ENCODE measurements around the gene NECAP2.
A peak's percentile ranks its signal among the peaks of the same experiment; 100 is the strongest.

Gene NECAP2, protein sequence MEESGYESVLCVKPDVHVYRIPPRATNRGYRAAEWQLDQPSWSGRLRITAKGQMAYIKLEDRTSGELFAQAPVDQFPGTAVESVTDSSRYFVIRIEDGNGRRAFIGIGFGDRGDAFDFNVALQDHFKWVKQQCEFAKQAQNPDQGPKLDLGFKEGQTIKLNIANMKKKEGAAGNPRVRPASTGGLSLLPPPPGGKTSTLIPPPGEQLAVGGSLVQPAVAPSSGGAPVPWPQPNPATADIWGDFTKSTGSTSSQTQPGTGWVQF
- total RNA-seq = 105 to 173 reads per million in 2 donors

DNA sequence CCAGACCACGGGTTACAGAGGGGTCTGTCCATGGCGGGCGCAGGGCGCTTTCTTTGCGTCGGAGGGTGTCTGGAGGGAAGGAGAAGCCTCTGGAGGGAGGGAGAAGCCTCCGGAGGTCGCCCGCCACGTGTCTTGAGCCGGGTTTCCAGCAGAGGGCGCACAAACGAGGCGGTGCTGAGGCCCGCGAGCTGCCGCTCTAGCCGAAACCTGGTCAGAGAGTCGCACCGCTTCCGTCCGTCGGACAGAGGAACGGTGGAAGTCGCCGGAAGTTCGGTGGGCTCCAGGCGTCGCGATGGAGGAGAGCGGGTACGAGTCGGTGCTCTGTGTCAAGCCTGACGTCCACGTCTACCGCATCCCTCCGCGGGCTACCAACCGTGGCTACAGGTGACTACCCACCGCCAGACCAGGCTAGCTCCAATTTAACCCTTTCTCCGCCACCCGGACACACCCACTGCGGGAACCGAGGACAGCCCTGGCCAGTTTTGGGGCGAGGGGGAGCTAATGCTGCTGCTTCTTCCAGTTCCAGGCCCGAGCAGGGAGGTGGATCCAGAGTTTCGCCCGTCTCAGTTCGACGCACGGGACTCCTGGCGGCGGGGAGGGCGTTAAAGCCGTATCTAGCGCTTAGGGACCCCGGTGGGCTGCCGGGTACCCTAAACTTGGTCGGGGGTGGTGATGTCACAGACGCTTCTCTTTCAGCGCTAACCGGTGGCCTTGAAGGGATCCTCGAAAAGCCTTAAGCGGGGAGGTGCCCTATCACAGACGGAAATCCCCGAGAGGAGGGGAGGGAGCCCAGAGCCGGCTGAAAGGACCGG is at the start of gene NECAP2:
Gene NECAP2 (plus strand): TSS at position 255 of the 812 bp plus-strand sequence. CDS start 38 bp downstream, at position 293.
- peak; percentile 97 for DNase-seq

DNA sequence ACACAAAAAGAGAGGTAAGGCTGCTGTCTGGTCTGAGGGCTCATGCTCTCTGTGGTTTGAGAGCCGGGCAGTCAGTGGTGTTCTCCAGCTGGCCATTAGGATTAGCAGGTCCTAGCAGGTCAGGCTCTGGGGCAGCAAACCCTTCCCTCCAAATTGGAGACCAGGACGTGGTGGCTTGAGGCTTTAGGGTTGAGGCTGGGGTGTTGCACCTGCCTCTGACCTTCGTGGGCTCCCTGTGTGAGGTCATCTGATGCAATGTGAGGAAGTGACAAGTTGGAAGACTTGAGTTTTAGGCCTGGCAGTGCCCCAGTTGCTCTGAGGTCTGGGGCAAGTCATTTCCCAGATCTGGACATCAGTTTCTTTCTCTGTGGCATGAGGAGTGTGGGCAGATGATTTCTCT is 49.1 kb upstream of the NECAP2 start:
- DNase-seq = no peak

GRCh38 chr1:16392740-16393569 is 47.6 kb upstream of the NECAP2 start:
- DNase-seq = no peak

DNA sequence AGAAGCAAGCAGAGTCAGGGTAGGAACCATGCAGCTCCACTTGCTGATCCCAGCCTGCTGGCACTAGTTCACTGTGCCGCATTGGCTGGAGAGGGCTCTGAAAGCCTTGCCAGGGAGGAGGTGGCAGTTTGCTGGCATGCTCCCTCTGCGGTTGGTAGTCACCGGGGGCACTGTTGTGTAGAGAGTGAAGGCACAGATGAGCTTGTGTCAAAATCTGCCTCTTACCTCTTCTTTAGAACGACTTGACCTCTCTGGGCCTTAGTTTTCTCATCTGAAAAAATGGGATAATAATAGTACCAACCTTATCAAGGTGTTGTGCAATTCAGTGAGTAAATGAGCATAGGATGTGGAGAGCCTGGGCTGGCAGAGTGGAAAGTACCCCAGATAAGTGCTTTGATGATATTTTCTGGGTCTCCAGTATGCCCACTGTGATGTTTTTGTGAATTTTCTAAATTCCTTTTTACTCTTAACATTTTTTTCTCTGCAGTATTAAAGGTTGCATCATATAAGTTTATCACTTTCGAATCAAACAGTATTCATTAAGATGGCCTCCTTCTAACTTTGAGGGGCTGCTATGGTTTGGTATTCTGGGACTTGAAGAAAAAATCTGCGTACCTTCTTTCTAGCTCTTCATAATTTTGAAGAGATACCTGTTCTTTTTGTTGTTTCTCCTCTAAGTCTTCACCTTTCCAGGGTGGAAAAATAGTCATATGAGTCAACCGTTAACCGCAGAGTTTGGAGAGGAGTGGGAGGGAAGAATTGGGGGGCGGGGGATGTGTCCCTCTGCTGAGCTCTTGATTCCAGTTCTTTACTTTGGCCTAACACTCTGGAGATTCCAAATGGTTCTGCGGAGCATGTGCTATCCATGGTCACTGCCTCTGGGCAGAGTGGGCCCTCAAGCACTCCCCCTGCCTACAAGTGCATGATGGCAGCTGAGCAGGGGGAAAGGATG is 46.7 kb upstream of the NECAP2 start:
- no peak for DNase-seq

DNA sequence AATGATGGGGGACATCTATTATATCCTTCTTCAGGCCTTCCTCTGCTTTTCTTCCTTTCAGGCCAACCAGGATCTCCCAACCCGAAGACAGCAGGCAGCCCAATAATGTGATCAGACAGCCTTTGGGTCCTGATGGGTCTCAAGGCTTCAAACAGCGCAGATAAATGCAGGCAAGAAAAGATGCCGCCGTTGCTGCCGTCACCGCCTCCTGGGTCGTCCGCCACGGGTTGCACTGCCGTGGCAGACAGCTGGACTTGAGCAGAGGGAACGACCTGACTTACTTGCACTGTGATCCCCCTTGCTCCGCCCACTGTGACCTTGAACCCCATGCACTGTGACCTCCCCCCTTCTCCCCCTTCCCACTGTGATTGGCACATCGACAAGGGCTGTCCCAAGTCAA is 45.5 kb upstream of the NECAP2 start:
- no peak for DNase-seq

GRCh38 chr1:16396591-16396990 is 43.9 kb upstream of the NECAP2 start:
- DNase-seq = no peak

- DNase-seq = no peak
These were observed 43.4 kb upstream of the NECAP2 start for GRCh38 chr1:16397120-16397519.

DNA sequence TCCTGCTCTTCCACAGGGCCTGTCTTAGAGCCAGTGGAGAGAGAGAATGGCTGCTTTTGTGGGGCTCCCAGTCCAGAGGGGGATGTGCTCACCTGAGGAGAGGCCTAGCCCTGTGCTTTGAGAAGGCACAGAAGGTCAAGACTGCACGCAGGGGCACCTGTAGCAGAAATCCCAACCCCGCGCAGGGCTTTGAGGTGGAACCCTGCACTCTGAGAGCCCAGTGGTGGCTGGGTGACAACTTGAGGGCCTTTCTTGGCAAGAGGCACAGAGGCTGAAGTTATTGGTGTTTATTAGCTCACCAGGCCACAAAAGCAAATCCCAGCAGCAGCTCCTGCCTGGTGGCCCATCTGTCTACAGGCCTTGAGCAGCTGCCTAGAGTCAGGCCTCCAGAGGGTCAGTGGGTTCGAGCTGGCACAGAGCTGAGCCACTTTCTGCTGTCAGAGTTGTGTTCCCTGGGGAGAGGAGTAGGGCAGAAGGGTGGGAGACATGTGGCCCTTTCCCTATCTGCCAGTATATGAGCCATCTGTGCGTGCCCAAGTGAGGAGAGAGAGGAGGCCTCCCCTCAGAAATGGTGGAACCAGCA is 42.1 kb upstream of the NECAP2 start:
- no peak for DNase-seq

DNA sequence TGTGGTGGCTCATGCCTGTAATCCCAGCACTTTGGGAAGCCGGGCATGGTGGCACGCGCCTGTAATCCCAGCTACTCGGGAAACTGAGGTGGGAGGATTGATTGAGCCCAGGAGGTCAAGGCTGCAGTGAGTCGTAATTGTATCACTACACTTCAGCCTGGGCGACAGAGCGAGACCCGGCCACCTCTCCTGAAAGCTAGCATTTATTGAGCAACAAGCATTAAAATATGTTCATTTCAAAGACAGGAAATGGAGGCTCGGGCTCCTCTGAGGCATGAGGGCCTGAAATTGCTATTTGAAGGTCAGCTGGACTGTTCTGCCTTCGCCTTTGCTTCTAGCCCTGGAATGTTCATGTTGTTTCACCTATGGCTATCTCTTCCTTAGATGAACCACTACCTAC is 37.8 kb upstream of the NECAP2 start:
- DNase-seq = no peak

GRCh38 chr1:16405441-16405840 is 35.1 kb upstream of the NECAP2 start:
- no peak for DNase-seq

GRCh38 chr1:16406868-16407267 is 33.7 kb upstream of the NECAP2 start:
- no peak for DNase-seq

- no peak for DNase-seq
These were observed 30.9 kb upstream of the NECAP2 start for GRCh38 chr1:16409536-16410152.

GRCh38 chr1:16410803-16411202 is 29.7 kb upstream of the NECAP2 start:
- no peak for DNase-seq

DNA sequence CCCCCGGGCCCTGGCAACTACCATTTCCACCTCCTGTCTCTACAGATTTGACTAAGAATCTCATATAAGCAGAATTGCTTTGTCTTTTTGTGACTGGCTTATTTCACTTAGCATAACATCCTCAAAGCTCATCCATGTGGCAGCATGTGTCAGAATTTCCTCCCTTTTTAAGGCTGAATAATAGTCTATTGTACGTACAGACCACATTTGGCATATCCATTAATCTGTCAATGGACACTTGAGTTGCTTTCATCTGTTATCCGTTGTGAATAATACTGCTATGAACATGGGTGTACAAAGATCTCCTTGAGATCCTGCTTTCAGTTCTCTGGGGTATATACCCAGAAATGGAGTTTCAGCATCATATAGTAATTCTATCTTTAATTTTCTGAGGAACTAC is 27.3 kb upstream of the NECAP2 start:
- DNase-seq = no peak

GRCh38 chr1:16418823-16419425 is 21.6 kb upstream of the NECAP2 start:
- DNase-seq = no peak

DNA sequence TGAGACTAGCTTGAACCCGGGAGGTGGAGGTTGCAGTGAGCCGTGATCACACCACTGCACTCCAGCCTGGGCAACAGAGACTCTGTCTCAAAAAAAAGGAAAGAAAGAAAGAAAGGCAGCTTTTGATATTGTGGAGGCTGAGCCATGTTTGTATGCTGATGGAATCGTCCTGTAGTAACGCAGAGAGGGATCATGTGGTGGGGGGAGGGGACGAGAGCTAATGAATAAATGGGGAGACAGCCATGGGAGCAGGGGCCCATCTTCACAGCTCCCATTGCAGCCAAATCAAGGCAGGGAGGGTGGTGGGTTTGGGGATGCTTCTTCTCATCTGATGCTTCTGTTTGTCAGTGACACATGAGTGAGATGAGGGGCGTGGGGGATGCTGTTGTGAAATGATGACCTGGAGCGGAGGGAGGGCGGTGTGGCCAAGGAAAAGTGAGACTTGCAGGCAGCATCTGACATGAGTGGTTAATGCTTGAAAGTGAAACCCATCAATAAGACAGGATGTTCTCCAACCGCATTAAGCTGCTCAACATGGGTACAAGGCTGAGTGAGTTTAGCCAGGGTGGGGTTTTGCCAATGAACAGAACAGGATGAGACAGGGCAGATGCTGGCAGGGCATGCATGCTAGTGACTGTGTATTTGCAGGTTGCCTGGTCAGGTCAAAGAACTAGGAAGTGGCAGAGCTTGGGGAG is 20.0 kb upstream of the NECAP2 start:
- peak; percentile 14 for DNase-seq

DNA sequence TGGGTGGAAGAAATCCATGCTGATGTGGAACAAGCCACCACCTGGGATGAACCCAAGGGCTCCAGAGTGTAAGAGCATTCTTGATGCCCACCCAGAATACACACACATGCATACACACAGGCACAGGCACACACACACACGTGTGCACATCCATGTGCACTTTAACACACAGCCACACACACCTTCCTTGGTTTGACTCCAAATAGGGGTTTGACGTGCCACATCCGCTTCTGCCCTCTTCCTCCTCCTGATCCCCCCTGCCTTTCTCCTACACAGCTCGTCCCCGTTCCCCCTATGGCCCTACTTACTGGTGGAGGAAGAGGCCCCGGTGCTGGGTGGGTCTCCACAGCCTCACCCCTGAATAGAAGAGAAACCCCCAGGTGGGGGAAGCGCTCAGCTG is 19.3 kb upstream of the NECAP2 start:
- DNase-seq = no peak

DNA sequence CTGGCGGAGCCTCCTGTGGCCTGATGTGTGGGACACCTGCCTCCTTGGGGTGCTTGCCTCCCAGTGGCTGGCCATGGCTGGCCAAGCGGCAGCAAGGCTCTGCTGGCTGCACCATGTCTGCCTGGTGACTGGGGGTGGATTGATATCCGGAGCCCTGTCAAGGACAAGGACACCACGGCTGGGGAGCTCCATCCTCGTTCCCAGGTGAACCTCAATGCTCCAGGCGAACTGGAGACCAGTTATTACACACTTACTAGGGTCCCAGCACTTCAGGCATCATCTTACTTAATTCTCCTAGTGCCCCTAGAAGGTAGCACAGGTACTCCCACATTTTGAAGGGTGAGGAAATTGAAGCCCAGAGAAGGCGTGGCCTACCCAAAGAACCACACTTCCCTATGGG is 18.5 kb upstream of the NECAP2 start:
- DNase-seq = no peak

DNA sequence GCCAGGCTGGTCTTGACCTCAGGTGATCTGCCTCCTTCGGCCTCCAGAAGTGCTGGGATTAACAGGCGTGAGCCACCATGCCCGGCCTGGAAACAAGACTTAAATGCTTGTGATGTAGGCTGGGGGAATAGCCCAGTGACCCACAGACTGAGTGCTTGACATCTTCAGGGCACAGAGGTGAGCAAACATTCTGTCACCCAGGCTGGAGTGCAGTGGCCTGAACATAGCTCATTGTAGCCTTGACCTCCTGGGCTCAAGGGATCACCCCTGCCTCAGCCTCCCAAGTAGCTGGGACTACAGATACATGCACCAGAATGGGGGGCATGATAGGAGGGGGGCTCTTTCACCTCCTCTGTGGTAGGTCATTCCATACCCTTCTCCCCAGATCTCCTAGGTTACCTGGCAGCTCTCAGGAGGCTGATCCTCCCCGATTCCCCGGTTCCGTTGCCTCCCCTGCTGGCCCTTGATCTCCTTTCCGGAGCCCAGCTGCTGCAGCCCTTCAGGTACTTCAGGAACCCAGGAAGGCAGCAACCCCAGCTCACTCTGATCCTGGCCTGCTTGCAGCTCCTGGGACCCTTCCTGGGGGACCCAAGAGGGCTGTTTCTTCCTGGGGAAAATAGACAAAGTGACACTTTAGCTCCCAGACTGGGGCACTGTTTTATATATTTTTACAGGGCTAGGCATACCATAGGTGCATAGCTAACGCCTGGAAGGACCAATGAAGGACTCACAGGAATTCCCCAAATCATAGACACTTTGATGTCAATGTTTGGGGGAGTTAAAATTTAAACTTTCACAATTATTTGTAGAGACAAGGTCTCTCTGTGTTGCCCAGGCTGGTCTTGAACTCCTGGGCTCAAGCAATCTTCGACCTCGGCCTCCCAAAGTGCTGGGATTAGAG is 15.1 kb upstream of the NECAP2 start:
- DNase-seq = no peak
